COLO668 (cell line): Measurements from ENCODE around the gene STOML3.

Experiments used
- DNase-seq: peaks from one replicate; lab custom pipeline; 2025; ENCODE audit not compliant: unreplicated experiment; lab: John Stamatoyannopoulos, UW

STOML3 gene

GRCh38 chr13:38981096-38981495, 9.5 kb downstream of the STOML3 start:
- peak; percentile 70 for DNase-seq

GRCh38 chr13:38980750-38981078, 9.9 kb downstream of the STOML3 start:
- DNase-seq, result peak; percentile 70

GRCh38 chr13:38979891-38980749, 10.5 kb downstream of the STOML3 start:
- peak; percentile 81 for DNase-seq

- DNase-seq, result no peak
Observed at GRCh38 chr13:38970380-38971051, 20.1 kb downstream of the STOML3 start.

GRCh38 chr13:38969187-38969586, 21.4 kb downstream of the STOML3 start:
- DNase-seq, result no peak

- no peak for DNase-seq
Observed at GRCh38 chr13:38967446-38967845, 23.2 kb downstream of the STOML3 start.

- no peak for DNase-seq
Observed at GRCh38 chr13:38965281-38965680, 25.4 kb downstream of the STOML3 start.

- DNase-seq, result no peak
Observed at GRCh38 chr13:38960175-38960574, 30.5 kb downstream of the STOML3 start.

GRCh38 chr13:38957794-38958592, 32.6 kb downstream of the STOML3 start:
- DNase-seq, result no peak

- no peak for DNase-seq
Observed at GRCh38 chr13:38954844-38955243, 35.8 kb downstream of the STOML3 start.

- no peak for DNase-seq
Observed at GRCh38 chr13:38954291-38954690, 36.3 kb downstream of the STOML3 start.

- no peak for DNase-seq
Observed at GRCh38 chr13:38952827-38953226, 37.8 kb downstream of the STOML3 start.

- no peak for DNase-seq
Observed at GRCh38 chr13:38951525-38952313, 38.9 kb downstream of the STOML3 start.

- DNase-seq, result no peak
Observed at GRCh38 chr13:38950987-38951386, 39.6 kb downstream of the STOML3 start.

GRCh38 chr13:38947054-38947453, 43.6 kb downstream of the STOML3 start:
- no peak for DNase-seq

GRCh38 chr13:38944219-38944618, 46.4 kb downstream of the STOML3 start:
- DNase-seq, result no peak

GRCh38 chr13:38943231-38943630, 47.4 kb downstream of the STOML3 start:
- no peak for DNase-seq

- DNase-seq, result no peak
Observed at GRCh38 chr13:38941353-38941945, 49.2 kb downstream of the STOML3 start.

GRCh38 chr13:38933786-38934185, 56.8 kb downstream of the STOML3 start:
- no peak for DNase-seq

- no peak for DNase-seq
Observed at GRCh38 chr13:38922170-38922569, 68.5 kb downstream of the STOML3 start.

GRCh38 chr13:38921081-38921480, 69.5 kb downstream of the STOML3 start:
- no peak for DNase-seq
